ENCODE data around the gene PRELP.

Gene PRELP

DNA sequence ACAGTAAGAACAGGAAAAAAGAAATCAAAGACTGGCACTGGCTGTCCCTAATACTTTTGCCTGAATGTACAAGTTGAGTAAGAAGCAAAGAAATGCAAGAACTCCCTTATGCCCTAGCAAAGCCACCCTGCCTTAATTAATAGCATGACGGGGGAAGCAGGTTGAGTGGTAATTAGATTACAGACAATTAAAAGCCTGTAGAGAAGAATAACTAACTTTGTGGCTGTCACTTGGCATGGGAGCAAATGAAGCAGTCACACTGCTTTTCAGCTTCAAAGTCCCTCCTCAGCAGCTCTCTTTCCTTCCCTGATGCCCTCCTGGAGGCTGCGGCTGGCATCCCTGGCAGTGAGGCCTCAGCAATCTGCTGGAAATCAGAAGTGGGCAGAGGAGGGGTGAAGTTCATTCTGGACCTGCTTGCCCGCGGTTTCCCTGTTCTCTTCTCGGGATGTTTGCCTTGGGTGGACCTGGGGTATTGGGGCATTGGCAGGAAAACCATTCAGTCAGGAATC is 21.7 kb downstream of the PRELP start:
- TF ChIP-seq SIN3A (IDR thresholded peaks at IDR 0.05; ENCODE audit: borderline replicate concordance, insufficient read depth, low read length) = no peak
- no peak for TF ChIP-seq TAF1 (IDR thresholded peaks at IDR 0.05; ENCODE audit: borderline replicate concordance, insufficient read depth, low read length)
- TF ChIP-seq FOXP2 (optimal IDR thresholded peaks at IDR 0.05; ENCODE audit: borderline replicate concordance, extremely low read depth, extremely low read length, insufficient read depth) = no peak
- TF ChIP-seq POLR2AphosphoS5 (IDR thresholded peaks at IDR 0.05; ENCODE audit: low read depth, low read length) = no peak
- TF ChIP-seq, protein P1, sequence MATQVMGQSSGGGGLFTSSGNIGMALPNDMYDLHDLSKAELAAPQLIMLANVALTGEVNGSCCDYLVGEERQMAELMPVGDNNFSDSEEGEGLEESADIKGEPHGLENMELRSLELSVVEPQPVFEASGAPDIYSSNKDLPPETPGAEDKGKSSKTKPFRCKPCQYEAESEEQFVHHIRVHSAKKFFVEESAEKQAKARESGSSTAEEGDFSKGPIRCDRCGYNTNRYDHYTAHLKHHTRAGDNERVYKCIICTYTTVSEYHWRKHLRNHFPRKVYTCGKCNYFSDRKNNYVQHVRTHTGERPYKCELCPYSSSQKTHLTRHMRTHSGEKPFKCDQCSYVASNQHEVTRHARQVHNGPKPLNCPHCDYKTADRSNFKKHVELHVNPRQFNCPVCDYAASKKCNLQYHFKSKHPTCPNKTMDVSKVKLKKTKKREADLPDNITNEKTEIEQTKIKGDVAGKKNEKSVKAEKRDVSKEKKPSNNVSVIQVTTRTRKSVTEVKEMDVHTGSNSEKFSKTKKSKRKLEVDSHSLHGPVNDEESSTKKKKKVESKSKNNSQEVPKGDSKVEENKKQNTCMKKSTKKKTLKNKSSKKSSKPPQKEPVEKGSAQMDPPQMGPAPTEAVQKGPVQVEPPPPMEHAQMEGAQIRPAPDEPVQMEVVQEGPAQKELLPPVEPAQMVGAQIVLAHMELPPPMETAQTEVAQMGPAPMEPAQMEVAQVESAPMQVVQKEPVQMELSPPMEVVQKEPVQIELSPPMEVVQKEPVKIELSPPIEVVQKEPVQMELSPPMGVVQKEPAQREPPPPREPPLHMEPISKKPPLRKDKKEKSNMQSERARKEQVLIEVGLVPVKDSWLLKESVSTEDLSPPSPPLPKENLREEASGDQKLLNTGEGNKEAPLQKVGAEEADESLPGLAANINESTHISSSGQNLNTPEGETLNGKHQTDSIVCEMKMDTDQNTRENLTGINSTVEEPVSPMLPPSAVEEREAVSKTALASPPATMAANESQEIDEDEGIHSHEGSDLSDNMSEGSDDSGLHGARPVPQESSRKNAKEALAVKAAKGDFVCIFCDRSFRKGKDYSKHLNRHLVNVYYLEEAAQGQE (IDR thresholded peaks at IDR 0.05; ENCODE audit: insufficient read depth in 1 of 2, low read depth in 2 of 2, low read length in 2 of 2) = no peak

DNA sequence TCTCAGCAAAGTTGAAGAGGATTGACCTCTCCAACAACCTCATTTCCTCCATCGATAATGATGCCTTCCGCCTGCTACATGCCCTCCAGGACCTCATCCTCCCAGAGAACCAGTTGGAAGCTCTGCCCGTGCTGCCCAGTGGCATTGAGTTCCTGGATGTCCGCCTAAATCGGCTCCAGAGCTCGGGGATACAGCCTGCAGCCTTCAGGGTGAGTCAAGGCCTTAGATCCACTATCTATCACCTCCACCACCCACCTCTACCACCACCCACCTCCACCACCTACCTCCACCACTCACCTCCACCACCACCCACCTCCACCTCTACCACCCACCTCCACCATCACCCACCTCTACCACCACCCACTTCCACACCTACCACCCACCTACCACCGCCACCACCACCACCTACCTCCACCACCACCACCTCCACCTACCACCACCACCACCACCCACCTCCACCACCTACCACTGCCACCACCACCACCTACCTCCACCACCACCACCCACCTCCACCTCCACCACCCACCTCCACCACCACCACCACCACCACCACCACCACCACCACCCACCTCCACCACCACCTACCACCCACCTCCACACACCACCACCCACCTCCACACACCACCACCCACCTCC is 24.2 kb downstream of the PRELP start:
- no peak for TF ChIP-seq TAF1 (IDR thresholded peaks at IDR 0.05; ENCODE audit: borderline replicate concordance, insufficient read depth, low read length)
- TF ChIP-seq, protein P1 (IDR thresholded peaks at IDR 0.05; ENCODE audit: insufficient read depth in 1 of 2, low read depth in 2 of 2, low read length in 2 of 2) = no peak
- no peak for TF ChIP-seq FOXP2 (optimal IDR thresholded peaks at IDR 0.05; ENCODE audit: borderline replicate concordance, extremely low read depth, extremely low read length, insufficient read depth)
- no peak for TF ChIP-seq SIN3A (IDR thresholded peaks at IDR 0.05; ENCODE audit: borderline replicate concordance, insufficient read depth, low read length)
- no peak for TF ChIP-seq POLR2AphosphoS5 (IDR thresholded peaks at IDR 0.05; ENCODE audit: low read depth, low read length)

DNA sequence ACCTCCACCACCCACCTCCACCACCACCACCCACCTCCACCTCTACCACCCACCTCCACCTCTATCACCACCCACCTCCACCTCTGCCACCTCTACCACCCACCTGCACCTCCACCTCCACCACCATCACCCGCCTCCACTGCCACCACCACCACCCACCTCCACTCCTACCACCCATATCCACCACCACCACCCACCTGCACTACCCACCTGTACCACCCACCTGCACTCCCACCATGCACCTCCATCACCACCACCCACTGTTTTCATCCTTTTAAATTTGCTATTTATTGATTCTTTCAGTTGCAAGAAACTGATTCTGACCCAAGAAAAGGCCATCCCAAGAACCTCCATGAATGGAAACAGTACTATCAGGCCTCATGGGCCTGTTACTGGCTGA is 24.7 kb downstream of the PRELP start:
- TF ChIP-seq TAF1 (IDR thresholded peaks at IDR 0.05; ENCODE audit: borderline replicate concordance, insufficient read depth, low read length) = no peak

GRCh38 chr1:203503836-203504235 is 28.2 kb downstream of the PRELP start:
- no peak for TF ChIP-seq SIN3A (IDR thresholded peaks at IDR 0.05; ENCODE audit: borderline replicate concordance, insufficient read depth, low read length)
- no peak for TF ChIP-seq POLR2AphosphoS5 (IDR thresholded peaks at IDR 0.05; ENCODE audit: low read depth, low read length)
- no peak for TF ChIP-seq FOXP2 (optimal IDR thresholded peaks at IDR 0.05; ENCODE audit: borderline replicate concordance, extremely low read depth, extremely low read length, insufficient read depth)
- TF ChIP-seq, protein P1 (IDR thresholded peaks at IDR 0.05; ENCODE audit: insufficient read depth in 1 of 2, low read depth in 2 of 2, low read length in 2 of 2) = no peak
- TF ChIP-seq TAF1 (IDR thresholded peaks at IDR 0.05; ENCODE audit: borderline replicate concordance, insufficient read depth, low read length) = no peak

- no peak for TF ChIP-seq FOXP2 (optimal IDR thresholded peaks at IDR 0.05; ENCODE audit: borderline replicate concordance, extremely low read depth, extremely low read length, insufficient read depth)
- TF ChIP-seq SIN3A (IDR thresholded peaks at IDR 0.05; ENCODE audit: borderline replicate concordance, insufficient read depth, low read length) = no peak
- TF ChIP-seq TAF1 (IDR thresholded peaks at IDR 0.05; ENCODE audit: borderline replicate concordance, insufficient read depth, low read length) = no peak
These were observed 29.0 kb downstream of the PRELP start for GRCh38 chr1:203504400-203505250.
